ENCODE measurements around the gene RDH5.

DNA sequence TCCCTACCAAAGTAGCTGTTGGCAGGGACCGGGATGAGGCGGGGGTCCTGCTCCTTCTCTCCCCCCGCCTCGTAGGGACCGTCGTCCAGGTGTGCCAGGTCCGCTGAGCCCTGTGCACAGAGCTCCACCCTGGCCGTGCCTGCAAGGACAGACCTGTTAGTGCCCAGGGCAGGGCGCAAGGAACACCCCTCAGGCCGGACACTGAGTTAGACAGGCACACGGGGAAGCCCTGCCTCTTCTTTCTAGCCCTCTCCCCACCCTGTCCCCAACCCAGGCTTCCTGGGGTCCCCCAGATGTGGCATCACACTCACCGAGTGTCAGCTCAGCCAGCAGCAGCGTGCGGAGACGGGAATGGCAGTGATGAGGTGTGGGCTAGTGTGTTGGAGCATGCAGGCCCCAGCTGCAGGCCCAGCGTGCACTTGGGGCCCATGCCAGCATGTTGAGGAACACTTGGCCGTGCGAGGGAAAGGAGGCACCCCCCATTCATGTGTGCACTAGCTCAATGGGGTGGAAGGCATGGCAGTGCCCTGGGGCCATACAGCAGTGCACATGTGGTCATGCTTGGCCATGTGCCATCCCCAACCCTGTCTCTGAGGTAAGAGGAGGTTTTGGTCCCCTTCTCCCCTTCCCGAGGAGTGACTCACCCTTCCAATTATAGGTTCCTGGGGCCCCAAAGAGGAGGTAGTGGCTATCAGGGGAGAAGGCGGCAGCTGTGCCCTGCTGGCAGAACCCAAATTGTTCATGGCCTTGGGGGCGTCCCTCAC, 19.8 kb upstream of the RDH5 start:
- TF ChIP-seq POLR2A (IDR thresholded peaks at IDR 0.05; ENCODE audit: low read depth, low read length) (no peak), POLR2AphosphoS5 (IDR thresholded peaks at IDR 0.05; ENCODE audit: low read depth, low read length) (no peak), TAF1 (IDR thresholded peaks at IDR 0.05; ENCODE audit: low read depth, low read length) (no peak), PAX5 (IDR thresholded peaks at IDR 0.05; ENCODE audit: insufficient read depth, low read length, severe bottlenecking) (no peak), SPI1 (IDR thresholded peaks at IDR 0.05; ENCODE audit: low read depth, low read length) (no peak)
